GM21423 (cell line): ENCODE measurements around the gene HPS4.

Experiments used
- ATAC-seq: cut with Tn5 transposase; IDR thresholded peaks from one replicate; pipeline ENCODE4 v1.9.1; 2021; ENCODE audit warnings: mild to moderate bottlenecking, moderate library complexity; ENCODE audit not compliant: unreplicated experiment

The HPS4 gene

GRCh38 chr22:26470807-26471206 is 12.8 kb downstream of the HPS4 start:
- ATAC-seq = no peak

- no peak for ATAC-seq
Observed at GRCh38 chr22:26466196-26466595, 17.4 kb downstream of the HPS4 start.

- ATAC-seq = no peak
Observed at GRCh38 chr22:26464312-26464711, 19.3 kb downstream of the HPS4 start.

GRCh38 chr22:26463688-26464087 is 19.9 kb downstream of the HPS4 start:
- ATAC-seq = no peak

- ATAC-seq = no peak
Observed at GRCh38 chr22:26463101-26463661, 20.4 kb downstream of the HPS4 start.

- no peak for ATAC-seq
Observed at GRCh38 chr22:26462641-26463040, 20.9 kb downstream of the HPS4 start.

GRCh38 chr22:26462051-26462450 is 21.5 kb downstream of the HPS4 start:
- ATAC-seq = no peak

GRCh38 chr22:26461188-26461810 is 22.3 kb downstream of the HPS4 start:
- ATAC-seq = no peak

GRCh38 chr22:26460202-26460601 is 23.4 kb downstream of the HPS4 start:
- ATAC-seq = no peak

GRCh38 chr22:26457661-26458272 is 25.8 kb downstream of the HPS4 start:
- ATAC-seq = no peak

- ATAC-seq = no peak
Observed at GRCh38 chr22:26453812-26454500, 29.6 kb downstream of the HPS4 start.

GRCh38 chr22:26453216-26453615 is 30.4 kb downstream of the HPS4 start:
- ATAC-seq = no peak

- ATAC-seq = no peak
Observed at GRCh38 chr22:26452236-26453016, 31.2 kb downstream of the HPS4 start.

GRCh38 chr22:26450453-26451185 is 33.0 kb downstream of the HPS4 start:
- no peak for ATAC-seq

- no peak for ATAC-seq
Observed at GRCh38 chr22:26448941-26449340, 34.6 kb downstream of the HPS4 start.

GRCh38 chr22:26448334-26448733 is 35.2 kb downstream of the HPS4 start:
- ATAC-seq = no peak

- no peak for ATAC-seq
Observed at GRCh38 chr22:26447584-26448329, 35.8 kb downstream of the HPS4 start.

- no peak for ATAC-seq
Observed at GRCh38 chr22:26446808-26447515, 36.6 kb downstream of the HPS4 start.

- no peak for ATAC-seq
Observed at GRCh38 chr22:26445577-26446275, 37.9 kb downstream of the HPS4 start.
